Measurements from ENCODE around the gene MSI2. TPM values are rescaled to one million over a fixed set of nuclear protein-coding genes. Genes with fewer than 3 reads are reported as not detected.

Gene MSI2
- total RNA-seq, 1 donor from 2014 or later, result 75.5 TPM

- Mint-ChIP-seq H3K27me3 (ENCODE audit: unreplicated experiment) (no peaks in the 10 kb centered on the region), H3K36me3 (ENCODE audit: unreplicated experiment) (peaks cover 2% of the 10 kb centered on the region), H3K4me3 (ENCODE audit: unreplicated experiment) (no peak overlapping the region), H3K9me3 (ENCODE audit: unreplicated experiment) (no peaks in the 10 kb centered on the region), H3K27ac (ENCODE audit: unreplicated experiment) (no peak overlapping the region), H3K4me1 (ENCODE audit: unreplicated experiment) (peaks cover 27% of the 10 kb centered on the region)
- TF ChIP-seq, protein P1, sequence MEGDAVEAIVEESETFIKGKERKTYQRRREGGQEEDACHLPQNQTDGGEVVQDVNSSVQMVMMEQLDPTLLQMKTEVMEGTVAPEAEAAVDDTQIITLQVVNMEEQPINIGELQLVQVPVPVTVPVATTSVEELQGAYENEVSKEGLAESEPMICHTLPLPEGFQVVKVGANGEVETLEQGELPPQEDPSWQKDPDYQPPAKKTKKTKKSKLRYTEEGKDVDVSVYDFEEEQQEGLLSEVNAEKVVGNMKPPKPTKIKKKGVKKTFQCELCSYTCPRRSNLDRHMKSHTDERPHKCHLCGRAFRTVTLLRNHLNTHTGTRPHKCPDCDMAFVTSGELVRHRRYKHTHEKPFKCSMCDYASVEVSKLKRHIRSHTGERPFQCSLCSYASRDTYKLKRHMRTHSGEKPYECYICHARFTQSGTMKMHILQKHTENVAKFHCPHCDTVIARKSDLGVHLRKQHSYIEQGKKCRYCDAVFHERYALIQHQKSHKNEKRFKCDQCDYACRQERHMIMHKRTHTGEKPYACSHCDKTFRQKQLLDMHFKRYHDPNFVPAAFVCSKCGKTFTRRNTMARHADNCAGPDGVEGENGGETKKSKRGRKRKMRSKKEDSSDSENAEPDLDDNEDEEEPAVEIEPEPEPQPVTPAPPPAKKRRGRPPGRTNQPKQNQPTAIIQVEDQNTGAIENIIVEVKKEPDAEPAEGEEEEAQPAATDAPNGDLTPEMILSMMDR (IDR thresholded peaks at IDR 0.05), result no peak
- no peak for DNase-seq (ENCODE audit: extremely low spot score, unreplicated experiment)
These were observed 234.0 kb downstream of the MSI2 start for GRCh38 chr17:57490111-57490845.

- TF ChIP-seq, protein P1 (IDR thresholded peaks at IDR 0.05), result no peak
- H3K27ac Mint-ChIP-seq (ENCODE audit: unreplicated experiment), result no peak overlapping the region
These were observed 234.6 kb downstream of the MSI2 start for GRCh38 chr17:57490890-57491289.

DNA sequence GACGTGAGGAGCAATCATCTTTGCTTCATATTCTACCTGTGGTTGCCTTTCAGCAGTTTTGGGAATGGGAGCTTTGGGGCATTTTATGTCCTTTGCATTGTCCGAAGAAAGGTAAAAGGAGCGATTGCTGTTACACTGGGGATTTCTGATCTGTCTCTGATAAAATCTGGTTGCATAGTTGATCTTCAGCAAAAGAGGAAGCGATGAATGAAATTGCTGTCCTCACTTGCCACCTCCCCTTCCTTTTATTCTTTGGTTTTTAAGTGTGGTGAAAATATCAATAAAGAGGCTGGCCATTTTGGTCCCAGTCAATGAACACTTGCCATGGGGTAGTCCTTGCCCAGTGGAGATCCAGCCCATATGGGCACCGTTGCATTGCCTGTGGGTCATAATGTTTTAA is 236.8 kb downstream of the MSI2 start:
- peaks cover 7% of the 10 kb centered on the region for H3K4me1 Mint-ChIP-seq (ENCODE audit: unreplicated experiment)
- peaks cover 2% of the 10 kb centered on the region for H3K36me3 Mint-ChIP-seq (ENCODE audit: unreplicated experiment)
- H3K4me3 Mint-ChIP-seq (ENCODE audit: unreplicated experiment), result no peak overlapping the region
- no peak overlapping the region for H3K27ac Mint-ChIP-seq (ENCODE audit: unreplicated experiment)
- no peaks in the 10 kb centered on the region for H3K9me3 Mint-ChIP-seq (ENCODE audit: unreplicated experiment)
- TF ChIP-seq, protein P1 (IDR thresholded peaks at IDR 0.05), result no peak
- no peaks in the 10 kb centered on the region for H3K27me3 Mint-ChIP-seq (ENCODE audit: unreplicated experiment)
- DNase-seq (ENCODE audit: extremely low spot score, unreplicated experiment), result no peak

More at GRCh38 chr17:57490890-57491289, 234.6 kb downstream of the MSI2 start:
- H3K4me3 Mint-ChIP-seq (ENCODE audit: unreplicated experiment), result no peak overlapping the region
- no peak for DNase-seq (ENCODE audit: extremely low spot score, unreplicated experiment)
- no peaks in the 10 kb centered on the region for H3K9me3 Mint-ChIP-seq (ENCODE audit: unreplicated experiment)
- H3K4me1 Mint-ChIP-seq (ENCODE audit: unreplicated experiment), result peaks cover 22% of the 10 kb centered on the region
- no peaks in the 10 kb centered on the region for H3K27me3 Mint-ChIP-seq (ENCODE audit: unreplicated experiment)
- H3K36me3 Mint-ChIP-seq (ENCODE audit: unreplicated experiment), result peaks cover 2% of the 10 kb centered on the region

- H3K4me1 Mint-ChIP-seq (ENCODE audit: unreplicated experiment), result peaks cover 7% of the 10 kb centered on the region
- no peaks in the 10 kb centered on the region for H3K27me3 Mint-ChIP-seq (ENCODE audit: unreplicated experiment)
- H3K36me3 Mint-ChIP-seq (ENCODE audit: unreplicated experiment), result peaks cover 2% of the 10 kb centered on the region
- H3K27ac Mint-ChIP-seq (ENCODE audit: unreplicated experiment), result no peak overlapping the region
- TF ChIP-seq, protein P1 (IDR thresholded peaks at IDR 0.05), result no peak
- no peaks in the 10 kb centered on the region for H3K9me3 Mint-ChIP-seq (ENCODE audit: unreplicated experiment)
- H3K4me3 Mint-ChIP-seq (ENCODE audit: unreplicated experiment), result no peak overlapping the region
- no peak for DNase-seq (ENCODE audit: extremely low spot score, unreplicated experiment)
These were observed 237.3 kb downstream of the MSI2 start for GRCh38 chr17:57493625-57494024.

- no peaks in the 10 kb centered on the region for H3K36me3 Mint-ChIP-seq (ENCODE audit: unreplicated experiment)
- H3K9me3 Mint-ChIP-seq (ENCODE audit: unreplicated experiment), result no peaks in the 10 kb centered on the region
- TF ChIP-seq, protein P1 (IDR thresholded peaks at IDR 0.05), result no peak
- no peak overlapping the region for H3K27ac Mint-ChIP-seq (ENCODE audit: unreplicated experiment)
- DNase-seq (ENCODE audit: extremely low spot score, unreplicated experiment), result no peak
- H3K27me3 Mint-ChIP-seq (ENCODE audit: unreplicated experiment), result no peaks in the 10 kb centered on the region
- peaks cover 7% of the 10 kb centered on the region for H3K4me1 Mint-ChIP-seq (ENCODE audit: unreplicated experiment)
- H3K4me3 Mint-ChIP-seq (ENCODE audit: unreplicated experiment), result no peak overlapping the region
These were observed 238.1 kb downstream of the MSI2 start for GRCh38 chr17:57494443-57494842.

Measured in osteocyte (in vitro differentiated cells).